ENCODE measurements around the gene MT1M. TPM values are rescaled to one million over a fixed set of nuclear protein-coding genes. Genes with fewer than 3 reads are reported as not detected.
A peak's percentile ranks its signal among the peaks of the same experiment; 100 is the strongest.

MT1M gene
- total RNA-seq, 1 experiment from 2014 or later: 0.49 TPM

- Histone ChIP-seq H3K4me3 (ENCODE audit: low read depth, low read length, poor library complexity, severe bottlenecking) (peak within 1 kb of the TSS; percentile 31), H3K27me3 (replicated peaks; ENCODE audit: insufficient read depth, low read depth, low read length, poor library complexity) (peaks cover 70% of the 10 kb centered on the region), H3K9me3 (ENCODE audit: low read depth, low read length, poor library complexity, severe bottlenecking) (no peaks in the 10 kb centered on the region), H3K36me3 (ENCODE audit: insufficient read depth, low read length, poor library complexity, severe bottlenecking) (no peaks in the 10 kb centered on the region), H3K4me1 (ENCODE audit: insufficient read depth, low read length, poor library complexity, severe bottlenecking) (no peaks in the 10 kb centered on the region), H3K27ac (ENCODE audit: low read depth, low read length, poor library complexity, severe bottlenecking) (no peak within 1 kb of the TSS)
- POLR2A ChIA-PET (ENCODE audit: low non-redundant PET): no interaction called here
- BruUV-seq (replicated peaks): no TSS peak
- intact Hi-C loops (cut with micrococcal nuclease; ENCODE audit: unreplicated experiment): no loop called here
- DNase-seq (ENCODE audit: low spot score): no peak
- CTCF ChIA-PET: no interaction called here
- TF ChIP-seq EZH2 (IDR thresholded peaks at IDR 0.05; ENCODE audit: borderline replicate concordance, low read depth, low read length, poor library complexity, severe bottlenecking): peak; percentile 89
- TF ChIP-seq CTCF (conservative IDR thresholded peaks at IDR 0.05; ENCODE audit: low read depth, low read length): no peak
These were observed 5.6 kb downstream of the MT1M start, which contains the start of gene MT1A for GRCh38 chr16:56637814-56638750. TSS of gene MT1A (plus strand) at chr16:56638666. CDS start at chr16:56638739, 73 bp downstream.

DNA sequence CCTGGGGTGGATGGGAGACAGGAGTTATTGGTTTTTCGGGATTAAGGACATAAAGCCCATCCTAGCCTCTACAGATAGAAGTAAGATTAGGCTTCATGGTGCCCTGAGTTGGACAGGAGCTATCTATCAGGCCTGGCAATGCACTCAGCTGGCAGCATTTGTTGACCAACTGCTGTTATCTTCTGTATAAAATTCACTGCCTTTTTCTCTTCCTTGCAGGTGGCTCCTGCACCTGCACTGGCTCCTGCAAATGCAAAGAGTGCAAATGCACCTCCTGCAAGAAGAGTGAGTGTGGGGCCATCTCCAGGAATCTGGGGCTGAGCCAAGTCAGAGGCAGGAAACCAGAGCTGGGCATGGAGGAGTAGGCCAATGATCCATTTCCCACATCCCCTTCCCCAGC, 6.6 kb downstream of the MT1M start:
- intact Hi-C loops (cut with micrococcal nuclease; ENCODE audit: unreplicated experiment): no loop called here
- CTCF ChIA-PET: no interaction called here
- DNase-seq (ENCODE audit: low spot score): no peak
- H3K4me3 ChIP-seq (ENCODE audit: low read depth, low read length, poor library complexity, severe bottlenecking): no peak overlapping the region
- H3K9me3 ChIP-seq (ENCODE audit: low read depth, low read length, poor library complexity, severe bottlenecking): no peaks in the 10 kb centered on the region
- H3K27me3 ChIP-seq (replicated peaks; ENCODE audit: insufficient read depth, low read depth, low read length, poor library complexity): peaks cover 71% of the 10 kb centered on the region
- H3K4me1 ChIP-seq (ENCODE audit: insufficient read depth, low read length, poor library complexity, severe bottlenecking): no peaks in the 10 kb centered on the region
- H3K36me3 ChIP-seq (ENCODE audit: insufficient read depth, low read length, poor library complexity, severe bottlenecking): no peaks in the 10 kb centered on the region
- H3K27ac ChIP-seq (ENCODE audit: low read depth, low read length, poor library complexity, severe bottlenecking): no peak overlapping the region
- POLR2A ChIA-PET (ENCODE audit: low non-redundant PET): no interaction called here
- no TSS peak for BruUV-seq (replicated peaks)
- no peak for TF ChIP-seq EZH2 (IDR thresholded peaks at IDR 0.05; ENCODE audit: borderline replicate concordance, low read depth, low read length, poor library complexity, severe bottlenecking)

DNA sequence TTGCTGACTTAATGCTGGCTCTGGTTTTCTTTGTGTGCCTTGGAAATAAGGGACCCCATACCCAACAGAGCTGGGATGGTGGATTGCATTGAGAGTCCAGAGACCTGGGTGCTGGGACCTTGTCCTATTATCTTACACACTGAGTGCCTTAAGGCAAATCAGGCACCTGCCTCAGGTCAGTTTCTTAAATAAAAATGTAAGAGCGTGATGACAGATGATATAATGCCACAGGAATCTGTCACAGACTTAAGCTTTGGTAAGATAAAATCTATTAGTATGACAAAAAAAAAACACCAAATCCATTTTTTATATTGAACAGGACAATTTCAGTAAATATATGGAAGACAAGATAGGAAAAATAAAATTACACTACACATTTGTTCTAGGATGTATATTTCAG, 7.6 kb downstream of the MT1M start:
- DNase-seq (ENCODE audit: low spot score): no peak
- intact Hi-C loops (cut with micrococcal nuclease; ENCODE audit: unreplicated experiment): no loop called here
- Histone ChIP-seq H3K36me3 (ENCODE audit: insufficient read depth, low read length, poor library complexity, severe bottlenecking) (no peaks in the 10 kb centered on the region), H3K27ac (ENCODE audit: low read depth, low read length, poor library complexity, severe bottlenecking) (no peak overlapping the region), H3K27me3 (replicated peaks; ENCODE audit: insufficient read depth, low read depth, low read length, poor library complexity) (peaks cover 63% of the 10 kb centered on the region), H3K4me1 (ENCODE audit: insufficient read depth, low read length, poor library complexity, severe bottlenecking) (no peaks in the 10 kb centered on the region), H3K4me3 (ENCODE audit: low read depth, low read length, poor library complexity, severe bottlenecking) (no peak overlapping the region), H3K9me3 (ENCODE audit: low read depth, low read length, poor library complexity, severe bottlenecking) (no peaks in the 10 kb centered on the region)
- CTCF ChIA-PET: no interaction called here
- no TSS peak for BruUV-seq (replicated peaks)
- TF ChIP-seq CTCF (conservative IDR thresholded peaks at IDR 0.05; ENCODE audit: low read depth, low read length): no peak
- no peak for TF ChIP-seq EZH2 (IDR thresholded peaks at IDR 0.05; ENCODE audit: borderline replicate concordance, low read depth, low read length, poor library complexity, severe bottlenecking)
- POLR2A ChIA-PET (ENCODE audit: low non-redundant PET): no interaction called here
